NCI-H2196 treated with DMSO at 0.1 percent for 48 hours (cell line): Measurements from ENCODE around the gene MMP14.
A peak's percentile ranks its signal among the peaks of the same experiment; 100 is the strongest.
"Not testable (repeated sequence)": the region's sequence is repeated elsewhere in the genome, so short reads cannot be mapped to it uniquely, and the experiment has no call there.

ENCODE experiments used
- DNase-seq: peaks from one replicate; lab custom pipeline; 2025; ENCODE audit not compliant: unreplicated experiment; lab: John Stamatoyannopoulos, UW

Gene MMP14

DNA sequence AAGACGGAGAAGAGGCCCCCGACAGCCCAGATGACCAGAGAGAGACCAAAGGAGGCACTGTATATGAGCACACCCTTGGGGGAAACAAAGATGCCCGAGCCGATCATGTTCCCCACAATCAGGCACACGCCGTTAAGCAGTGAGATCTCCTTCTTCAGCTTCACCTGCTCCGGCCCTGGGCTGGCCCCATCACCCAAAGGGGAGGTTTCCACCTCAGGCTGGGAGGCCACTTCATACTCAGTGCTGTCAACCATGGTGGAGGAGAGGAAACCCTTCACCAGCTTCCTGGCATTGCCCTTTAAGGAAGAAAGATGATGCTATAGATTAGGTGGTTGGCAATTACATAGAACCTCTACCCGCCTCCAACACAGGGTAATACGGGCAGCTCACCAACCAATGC lies 23.2 kb upstream of the MMP14 start:
- DNase-seq, result no peak

DNA sequence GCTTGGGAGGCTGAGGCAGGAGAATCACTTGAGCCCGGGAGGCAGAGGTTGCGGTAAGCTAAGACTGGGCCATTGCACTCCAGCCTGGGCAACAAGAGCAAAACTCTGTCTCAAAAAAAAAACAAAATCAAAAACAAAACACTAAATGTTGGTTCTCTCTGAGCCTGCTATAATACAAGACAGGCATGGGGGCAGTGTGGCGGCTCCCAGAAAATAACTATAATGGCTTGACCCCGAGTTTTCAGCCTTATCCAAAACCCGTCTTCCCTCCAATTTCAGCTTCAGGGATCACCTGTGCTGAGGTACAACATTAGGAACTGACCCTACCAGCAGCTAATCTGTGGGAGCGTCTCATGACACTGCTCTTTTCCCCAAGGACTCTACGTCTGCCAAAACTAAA lies 22.0 kb upstream of the MMP14 start:
- no peak for DNase-seq

DNA sequence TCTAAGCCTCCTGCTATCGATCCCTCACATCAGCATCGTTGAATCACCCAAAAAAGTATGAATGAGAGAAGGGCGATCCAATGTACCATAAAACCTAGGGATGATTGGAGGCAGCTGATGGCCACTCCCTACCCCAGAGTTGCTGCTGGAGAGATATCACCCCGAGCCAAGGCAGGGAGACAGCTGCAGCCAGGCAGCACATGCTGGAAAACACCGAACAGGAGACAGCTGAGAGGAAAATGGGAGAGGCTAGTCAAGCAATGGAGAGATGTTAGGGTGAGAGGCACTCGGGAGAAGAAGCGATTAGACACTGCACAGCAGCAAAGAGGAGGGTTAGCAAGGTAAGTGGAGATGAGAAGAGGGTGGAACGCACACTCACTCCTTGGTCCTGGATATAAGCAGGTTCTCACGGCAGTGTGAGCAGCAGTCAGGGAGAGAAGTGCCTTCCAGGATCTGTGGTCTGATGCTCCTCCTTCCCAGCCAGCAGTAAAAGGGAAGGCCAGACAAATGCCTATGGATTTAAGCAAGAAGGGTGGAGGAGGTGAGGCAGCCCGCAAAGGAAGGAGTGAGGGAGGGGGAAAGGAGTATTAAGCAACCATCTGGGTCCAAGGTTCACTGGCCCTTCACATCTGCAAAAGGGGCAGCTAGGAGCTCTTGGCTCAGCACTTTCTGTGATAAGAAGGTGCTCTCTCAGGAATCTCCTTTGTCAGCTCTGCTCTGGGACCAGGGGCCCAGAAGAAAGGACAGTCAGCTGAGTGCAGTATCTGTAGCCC lies 21.3 kb upstream of the MMP14 start, which contains the start of gene SLC7A7:
Gene SLC7A7, minus strand, starts transcription at position 495 of the 773 bp plus-strand sequence. CDS start 2,037 bp downstream, outside the sequence.
- DNase-seq, result no peak

DNA sequence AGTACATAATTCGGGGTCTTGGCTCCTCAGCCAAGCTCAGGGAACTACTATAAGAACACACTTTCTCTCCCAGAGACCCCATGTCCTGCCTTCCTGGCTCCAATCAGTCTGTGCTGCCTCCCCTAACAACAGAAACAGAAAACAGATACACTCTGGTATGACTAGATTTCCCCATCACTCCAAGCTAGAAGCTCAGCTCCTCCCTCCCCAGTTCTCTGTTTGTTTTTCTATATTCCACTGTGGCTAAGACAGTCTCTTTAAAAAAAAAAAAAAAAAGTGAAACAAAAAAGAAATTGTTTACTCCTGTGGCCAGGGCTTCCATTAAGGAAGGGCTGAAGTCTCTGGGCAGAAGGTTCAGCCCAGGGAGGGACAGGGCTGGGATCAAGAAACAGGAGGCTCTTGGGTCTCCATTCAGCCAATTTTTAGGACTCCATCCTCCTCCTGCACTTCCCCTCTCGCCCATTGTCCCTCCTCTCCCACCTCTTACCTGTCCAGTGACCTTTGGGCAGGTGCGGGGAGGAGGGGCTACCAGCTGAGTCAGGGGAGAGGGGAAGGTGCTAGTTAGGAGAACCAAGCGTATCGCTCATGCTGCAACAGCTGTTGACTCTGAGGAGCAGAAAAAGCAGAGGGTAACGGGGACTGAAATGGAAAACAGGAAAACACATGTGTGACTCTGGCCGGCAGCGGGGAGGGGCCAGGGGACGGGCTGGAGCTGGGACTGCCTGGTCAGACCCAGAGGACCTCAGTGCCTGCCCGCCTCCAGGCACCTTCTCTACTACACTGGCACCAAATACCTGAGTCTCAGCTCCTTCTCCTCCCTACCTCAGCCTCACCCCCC lies 17.0 kb upstream of the MMP14 start:
- no peak for DNase-seq

DNA sequence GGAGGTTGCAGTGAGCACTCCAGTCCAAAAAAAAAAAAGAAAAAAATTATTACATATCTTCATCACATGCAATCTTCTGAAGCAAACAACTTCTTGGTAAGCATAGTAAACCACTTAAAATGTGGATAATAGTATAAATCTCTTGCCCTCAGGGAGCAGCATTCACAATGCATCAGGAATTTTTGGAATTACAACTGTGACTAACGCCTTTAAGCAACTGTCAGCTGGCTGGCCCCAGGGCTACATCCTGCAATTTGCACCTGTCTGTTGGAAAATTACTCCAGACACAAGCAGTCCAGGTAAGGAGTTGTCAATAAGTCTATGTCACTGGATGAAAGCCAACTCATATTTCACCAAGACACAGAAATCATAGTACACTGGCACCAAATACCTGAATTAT lies 15.7 kb upstream of the MMP14 start:
- no peak for DNase-seq

DNA sequence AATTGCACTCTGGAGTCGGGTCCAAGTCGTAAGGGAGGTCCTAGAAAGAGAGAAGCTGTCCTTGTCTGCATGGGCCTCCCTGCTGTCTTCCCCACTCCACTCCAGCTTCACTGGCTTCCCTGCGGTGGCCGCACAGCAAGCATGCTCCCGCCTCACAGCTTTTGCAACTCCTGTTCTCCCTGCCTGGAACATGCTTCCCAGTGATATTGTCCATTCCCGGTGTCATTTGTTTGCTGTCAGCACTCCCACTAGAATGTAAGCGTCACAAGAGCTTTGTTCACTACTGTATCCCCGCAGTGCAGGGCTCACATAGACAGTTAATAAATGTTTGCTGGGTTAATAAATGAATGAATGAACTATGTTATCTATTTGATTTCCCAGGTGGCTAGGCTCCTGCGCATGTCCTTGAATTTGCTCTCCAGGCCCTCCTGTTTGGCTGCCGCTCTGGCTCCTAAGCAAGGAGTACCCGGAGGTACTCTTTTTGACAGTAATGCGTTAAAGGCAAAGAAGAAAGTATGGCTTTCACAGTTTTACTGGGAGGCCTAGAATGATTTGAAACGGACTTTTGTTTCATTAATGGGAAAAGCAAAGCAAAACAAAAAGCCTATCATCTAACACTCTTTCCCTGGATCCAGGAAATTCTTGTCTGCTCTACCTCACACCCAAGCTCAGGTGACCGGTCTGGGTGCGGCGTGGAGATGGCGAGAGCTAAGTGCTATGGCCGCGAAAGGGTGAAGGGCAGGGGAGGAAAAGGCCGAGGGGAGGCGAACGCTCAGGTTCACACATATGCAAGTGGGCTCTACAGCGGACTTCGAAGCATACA lies 15.0 kb upstream of the MMP14 start:
- DNase-seq, result no peak

DNA sequence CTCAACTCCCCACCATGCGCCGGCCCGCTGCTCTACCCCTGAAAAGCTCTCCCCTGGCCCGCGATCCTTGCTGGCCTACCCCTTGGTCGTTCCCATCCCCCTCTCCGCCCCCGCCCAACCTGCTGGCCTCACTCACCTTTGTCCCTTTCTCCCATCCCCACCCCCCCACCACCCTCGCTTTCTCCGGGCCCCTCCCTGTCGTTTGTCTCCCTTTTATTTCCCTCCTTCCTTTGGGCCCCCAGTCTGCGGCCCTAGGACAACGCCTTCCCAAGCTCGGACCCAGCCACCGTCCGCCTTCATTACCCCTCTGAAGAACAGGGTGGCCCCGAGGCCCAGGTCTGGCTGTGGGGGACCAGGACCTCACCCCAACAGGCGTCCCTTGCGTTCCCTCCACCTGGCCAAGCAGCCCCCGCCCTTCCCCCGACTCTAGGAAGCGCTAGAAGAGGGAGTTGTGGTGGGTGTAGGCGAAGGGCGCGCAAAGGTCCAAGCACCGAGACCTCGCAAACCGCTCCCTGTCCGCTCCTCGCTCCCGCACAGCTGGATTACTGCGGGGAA lies 14.3 kb upstream of the MMP14 start:
- no peak for DNase-seq

DNA sequence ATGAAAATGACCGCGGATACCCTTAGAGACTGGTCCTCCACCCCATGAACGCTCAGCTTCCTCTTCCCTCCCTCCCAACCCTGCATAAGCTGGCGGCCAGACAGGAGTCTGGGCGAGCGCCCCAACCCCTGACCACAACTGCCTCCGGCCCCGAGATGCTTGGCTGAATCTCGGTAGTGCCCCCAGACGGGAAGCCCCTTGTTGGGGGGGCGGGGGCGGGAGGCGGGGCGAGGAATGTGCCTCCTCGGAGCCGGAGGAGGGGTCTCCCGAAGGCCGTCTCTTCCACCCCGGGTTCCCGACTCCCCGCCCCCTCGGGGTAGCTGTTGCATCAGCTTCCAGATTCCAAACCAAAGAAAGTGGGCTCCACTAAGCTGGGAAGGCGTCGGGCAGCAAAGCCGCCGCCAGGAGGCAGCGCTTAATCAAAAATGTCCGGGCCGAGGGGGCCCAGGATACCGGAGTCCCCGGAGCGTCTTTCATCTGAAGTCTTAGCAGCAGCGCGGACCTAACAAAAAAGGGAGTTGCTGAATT lies 13.8 kb upstream of the MMP14 start:
- DNase-seq, result no peak

DNA sequence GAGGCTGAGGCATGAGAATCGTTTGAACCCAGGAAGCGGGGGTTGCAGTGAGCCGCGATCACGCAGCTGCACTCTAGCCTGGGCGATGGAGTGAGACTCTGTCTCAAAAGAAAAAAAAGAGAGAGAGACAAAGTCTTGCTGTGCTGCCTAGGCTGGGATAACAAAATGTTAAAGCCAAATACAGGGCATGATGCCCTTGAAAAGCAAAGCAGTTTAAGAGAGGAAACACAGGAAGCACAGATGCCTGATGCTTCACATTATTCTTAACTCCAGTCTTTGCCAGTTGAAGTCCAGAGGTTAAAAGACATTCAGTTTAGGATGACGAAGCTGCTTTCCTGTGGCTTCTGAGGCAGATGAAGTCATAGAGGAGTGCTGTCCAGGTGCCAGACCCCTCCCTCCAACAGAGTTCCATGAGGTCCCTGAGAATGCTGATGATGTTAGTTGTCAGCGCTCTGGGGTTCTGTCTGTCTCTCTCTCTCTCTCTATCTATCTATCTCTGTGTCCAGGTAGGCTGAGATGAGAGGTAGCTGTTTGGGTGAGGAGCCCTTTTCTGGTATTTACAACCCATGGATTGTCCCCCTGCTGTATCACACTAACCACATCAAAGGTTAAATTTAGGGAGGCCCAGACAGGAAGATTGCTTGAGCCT lies 11.6 kb upstream of the MMP14 start:
- no peak for DNase-seq

DNA sequence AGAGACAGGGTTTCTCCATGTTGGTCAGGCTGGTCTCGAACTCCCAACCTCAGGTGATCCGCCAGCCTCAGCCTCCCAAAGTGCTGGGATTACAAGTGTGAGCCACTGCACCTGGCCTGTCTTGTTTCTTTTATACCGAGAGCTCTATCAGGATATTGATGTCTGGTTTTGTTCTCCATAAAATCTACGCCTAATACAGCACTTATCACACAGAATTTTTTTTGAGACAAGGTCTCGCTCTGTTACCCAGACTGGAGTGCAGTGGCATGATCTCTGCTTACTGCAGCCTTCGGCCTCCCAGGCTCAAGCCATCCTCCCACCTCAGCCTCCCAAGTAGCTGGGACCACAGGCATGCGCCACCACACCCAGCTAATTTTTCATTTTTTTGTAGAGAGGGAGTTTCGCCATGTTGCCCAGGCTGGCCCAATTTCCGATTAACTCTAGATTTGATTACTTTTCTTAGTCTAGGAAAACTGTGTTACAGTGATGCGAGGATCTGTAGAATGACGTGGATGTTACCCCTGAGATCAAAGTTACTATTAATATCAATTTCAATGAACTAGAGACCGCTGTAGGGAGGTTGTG lies 7.2 kb upstream of the MMP14 start:
- not testable (repeated sequence) for DNase-seq

DNA sequence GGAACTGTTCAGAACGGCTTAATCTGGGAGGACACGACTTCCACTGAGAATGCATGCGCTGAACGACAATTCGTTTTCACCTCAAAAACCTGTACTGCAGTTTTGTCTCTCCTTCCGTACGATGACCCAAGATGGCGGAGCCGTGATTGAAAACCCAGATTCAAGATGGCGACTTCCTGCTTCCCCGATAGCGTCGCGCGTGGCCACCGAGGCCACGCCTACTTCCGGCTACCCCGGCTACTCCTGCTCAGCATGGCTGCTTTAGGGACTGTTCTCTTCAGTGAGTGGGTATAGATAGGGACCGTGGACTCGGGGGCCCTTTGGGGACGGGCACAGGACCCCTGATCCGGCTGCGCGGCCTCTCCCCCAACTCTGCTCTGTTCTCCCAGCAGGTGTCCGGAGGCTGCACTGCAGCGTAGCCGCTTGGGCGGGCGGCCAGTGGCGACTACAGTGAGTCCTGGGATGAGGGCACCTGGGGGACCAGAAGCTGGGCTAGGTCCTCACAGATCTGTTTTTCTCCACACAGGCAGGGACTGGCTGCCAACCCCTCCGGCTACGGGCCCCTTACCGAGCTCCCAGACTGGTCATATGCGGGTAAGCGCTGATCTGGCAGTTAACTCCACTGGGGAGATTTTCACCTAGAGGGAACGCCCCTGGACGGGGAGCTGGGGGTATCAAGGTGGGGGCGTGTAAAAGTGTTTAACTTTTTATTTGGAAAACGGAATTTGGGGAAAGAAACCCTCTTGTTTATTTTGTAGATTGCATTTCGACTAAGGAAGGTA lies 6.5 kb upstream of the MMP14 start, which contains the start of gene MRPL52:
Gene MRPL52, plus strand, starts transcription at position 227 of the 782 bp plus-strand sequence. Its CDS starts 26 bp downstream, at position 253.
- DNase-seq, result peak; percentile 78

DNA sequence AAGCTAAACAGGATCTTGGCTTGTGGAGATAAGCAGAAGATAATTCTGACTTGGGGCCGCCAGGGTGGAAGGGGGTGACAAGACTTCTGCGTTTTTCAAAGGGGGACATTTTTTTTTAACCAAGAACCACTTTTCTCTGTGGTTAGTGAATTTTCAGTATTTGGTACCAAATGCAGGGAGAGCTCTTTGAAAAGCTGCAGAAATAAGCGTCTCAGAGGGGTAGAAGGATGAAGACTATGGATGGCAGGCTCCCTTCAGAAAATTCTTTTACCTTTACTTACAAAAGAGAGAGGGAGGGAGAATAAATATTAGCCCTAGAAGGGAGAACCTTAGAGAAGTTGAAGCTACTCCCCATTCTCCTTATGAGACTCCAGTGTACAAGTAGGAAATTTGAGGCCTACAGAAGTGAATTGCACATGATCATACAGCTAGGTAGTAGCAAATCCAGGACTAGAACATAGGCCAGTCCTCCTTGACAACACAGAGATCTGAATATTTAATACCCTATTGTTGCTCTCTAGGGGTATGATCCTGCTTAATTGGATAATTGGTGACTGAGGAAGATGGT lies 5.9 kb upstream of the MMP14 start:
- DNase-seq, result no peak

DNA sequence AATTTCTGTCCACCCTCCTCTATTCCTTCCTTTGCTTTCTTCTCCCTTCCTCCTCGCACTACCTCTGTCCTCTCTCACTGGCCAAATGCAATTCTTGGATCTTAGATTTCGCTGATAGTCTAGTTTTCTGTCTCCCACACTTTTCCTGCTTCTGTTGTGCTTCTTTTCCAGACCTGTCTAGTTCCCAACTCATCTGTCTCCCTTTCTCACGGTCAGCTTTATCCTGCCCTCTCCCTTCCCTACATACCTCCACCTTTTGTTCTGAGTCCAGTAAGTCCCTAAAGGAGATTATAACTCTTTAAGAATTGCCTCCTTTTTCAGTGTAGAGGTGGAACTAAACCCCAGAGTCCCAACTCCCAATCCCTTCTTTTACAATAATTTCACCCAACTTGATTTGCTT lies 880 bp upstream of the MMP14 start:
- DNase-seq, result no peak

DNA sequence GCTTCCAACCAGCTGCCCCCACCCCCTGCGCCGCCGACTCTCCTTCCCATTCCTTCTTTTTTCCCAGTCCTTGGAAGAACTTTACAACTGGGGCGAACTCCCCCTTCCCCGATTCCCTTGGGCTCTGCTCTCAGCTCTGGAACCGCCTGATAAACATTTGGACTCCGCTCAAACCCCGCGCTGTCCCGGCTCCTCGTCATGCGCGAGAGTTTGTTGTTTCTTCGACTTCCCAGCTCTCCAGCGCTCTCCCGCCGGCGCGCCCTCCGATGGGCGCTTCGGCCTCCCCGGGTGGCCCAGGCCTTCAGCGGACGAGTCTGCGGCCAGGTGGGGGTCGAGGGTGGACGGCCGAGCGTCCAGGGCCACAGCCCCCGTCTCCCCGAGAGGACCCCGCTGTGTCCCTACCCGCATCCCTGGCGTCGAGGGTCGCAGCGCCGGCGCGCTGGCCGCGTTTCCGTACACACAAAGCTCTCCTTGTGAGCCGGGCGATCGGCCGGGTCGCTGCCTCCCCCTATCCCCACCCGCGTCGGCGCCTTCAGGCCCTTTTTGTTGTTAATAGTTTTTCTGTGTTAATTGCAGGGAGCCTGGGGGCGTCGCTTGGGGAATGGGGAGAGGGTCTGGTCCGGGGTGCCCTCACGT lies 847 bp downstream of the MMP14 start:
- DNase-seq, result no peak

DNA sequence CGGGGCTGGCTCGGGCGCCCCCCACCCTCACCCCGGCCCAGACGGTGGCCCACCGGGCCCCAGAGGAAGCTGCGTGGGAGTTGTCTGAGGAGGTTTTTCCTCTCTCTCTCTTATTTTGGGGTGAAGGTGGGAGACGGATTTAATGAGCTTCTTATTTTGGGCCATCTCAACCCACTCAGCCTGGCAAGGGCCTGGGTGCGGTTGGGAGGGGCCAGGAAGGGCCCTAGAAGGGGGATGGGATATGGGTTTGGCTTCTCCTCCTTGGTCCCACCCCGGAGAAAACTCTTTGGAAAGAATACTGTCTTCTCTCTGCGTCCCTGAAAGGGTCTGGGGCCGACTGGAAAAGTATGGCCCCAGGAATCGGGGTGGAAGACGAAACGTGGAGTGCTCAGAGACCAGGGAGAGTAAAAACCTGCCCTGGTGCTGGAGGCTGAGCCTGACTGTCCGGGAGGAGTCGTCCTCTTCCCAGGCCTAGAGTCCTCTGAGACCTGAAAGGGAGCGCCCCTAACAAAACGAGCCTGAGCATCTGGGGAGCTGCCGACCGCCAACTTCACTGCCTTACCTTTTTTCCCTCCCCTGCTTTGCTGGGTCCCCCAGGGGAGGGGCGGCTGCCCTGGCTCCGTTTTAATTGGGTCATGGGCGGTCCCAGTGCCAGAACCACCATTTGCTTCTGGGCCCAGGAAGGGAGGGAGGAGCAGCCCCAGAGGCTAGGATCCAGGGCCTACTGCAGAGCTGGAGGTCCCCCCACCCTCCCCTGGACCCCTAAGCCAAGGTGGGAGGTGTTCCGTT lies 1.6 kb downstream of the MMP14 start:
- no peak for DNase-seq

DNA sequence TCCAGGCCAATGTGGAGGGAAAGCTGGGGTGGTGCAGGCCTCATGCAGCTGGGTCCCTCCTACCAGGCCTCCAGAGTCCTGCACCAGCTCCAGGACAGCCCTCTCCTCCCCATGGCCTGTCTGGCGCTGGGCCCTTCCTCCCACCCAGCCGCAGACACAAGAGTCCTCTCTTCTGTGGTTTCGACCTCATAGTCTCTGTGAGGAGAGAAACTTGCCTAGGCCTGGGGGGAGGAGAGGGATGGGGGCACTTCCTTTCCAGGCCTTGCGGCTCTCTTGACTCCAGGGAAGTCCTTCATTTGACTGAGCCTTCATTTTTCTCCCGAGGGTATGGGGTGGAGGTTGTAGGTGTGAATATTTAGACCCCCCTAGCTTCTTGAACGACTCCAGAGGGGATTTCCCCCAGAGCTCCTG lies 2.3 kb downstream of the MMP14 start:
- no peak for DNase-seq

DNA sequence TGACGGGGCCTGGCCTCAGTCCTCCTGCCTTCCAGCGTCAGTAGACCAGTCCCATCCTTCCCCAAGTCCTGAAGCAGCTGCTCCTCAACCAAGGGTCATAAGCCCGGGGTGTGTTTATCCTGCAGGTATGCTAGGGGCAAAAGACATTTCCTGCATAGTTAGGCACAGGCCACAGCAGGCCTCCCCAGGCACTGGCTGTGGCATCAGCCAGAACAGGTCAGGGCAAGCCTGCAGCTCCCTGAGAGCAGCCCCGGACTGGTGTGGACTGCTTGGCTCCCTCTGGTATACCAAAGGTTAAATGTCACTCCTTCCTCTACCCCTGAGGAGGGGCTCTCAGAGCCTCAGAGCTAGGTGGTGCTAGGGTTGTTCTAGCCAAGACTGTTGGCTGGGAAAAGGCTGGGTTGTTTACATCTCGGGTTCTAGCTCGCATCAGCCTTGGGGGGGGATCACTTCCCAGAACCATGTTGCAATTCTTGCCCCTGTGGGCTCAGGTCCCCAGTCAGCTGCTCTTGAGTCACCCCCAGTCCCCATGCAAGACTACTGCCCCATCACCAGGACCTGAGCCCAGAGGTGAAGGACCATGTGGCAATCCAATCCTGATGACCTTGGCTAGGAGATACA lies 2.9 kb downstream of the MMP14 start:
- no peak for DNase-seq
